ENCODE measurements around the gene FAM89B. TPM values are rescaled to one million over a fixed set of nuclear protein-coding genes. Genes with fewer than 3 reads are reported as not detected.

FAM89B gene
- total RNA-seq, 1 donor, result 31.5 TPM

DNA sequence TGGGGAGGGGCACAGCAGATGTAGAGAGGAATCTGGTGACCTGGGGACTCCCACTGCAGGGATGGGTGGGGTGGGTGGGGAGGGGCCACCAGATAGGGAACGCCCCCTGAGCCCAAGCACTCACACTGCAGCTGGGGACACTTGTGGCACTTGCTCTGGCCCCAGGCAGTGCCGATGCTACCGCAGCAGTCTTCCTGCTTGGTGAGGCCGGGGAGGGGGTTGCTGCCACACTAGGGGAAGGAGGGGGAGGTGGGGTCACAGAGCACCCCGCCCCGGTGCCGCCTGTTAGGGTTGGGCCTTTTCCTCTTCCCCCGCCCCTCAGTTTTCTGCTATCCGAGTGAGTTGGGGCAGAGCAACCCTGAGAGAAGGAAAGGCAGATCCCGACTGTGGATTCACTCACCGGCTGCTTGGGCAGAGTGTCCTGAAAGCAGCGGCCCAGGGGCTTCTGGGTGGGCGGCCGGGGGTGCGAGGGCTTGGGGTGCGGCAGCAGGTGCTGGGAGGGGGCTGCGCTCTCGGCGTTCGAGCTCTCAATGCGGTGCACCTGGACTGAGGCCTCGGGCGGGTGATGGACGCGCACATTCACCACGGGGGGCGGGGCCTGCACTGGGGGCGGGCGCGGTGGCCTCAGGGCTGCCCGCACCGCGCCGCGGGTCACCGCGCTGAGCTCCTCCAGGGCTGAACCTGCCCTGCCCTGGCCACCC is 18.9 kb upstream of the FAM89B start:
- H3K4me2 ChIP-seq (ENCODE audit: insufficient read depth, low read length), result no peak overlapping the region
- H3K9me3 ChIP-seq (ENCODE audit: low read depth, low read length), result no peaks in the 10 kb centered on the region
- H3K27ac ChIP-seq (ENCODE audit: low read depth, low read length), result no peak overlapping the region
- H3K27me3 ChIP-seq (ENCODE audit: insufficient read depth, low read length), result no peaks in the 10 kb centered on the region
- H3K4me3 ChIP-seq (ENCODE audit: insufficient read depth, low read length), result no peak overlapping the region
- no peak for DNase-seq (ENCODE audit: insufficient read length, low spot score, missing footprints)
- H2AFZ ChIP-seq (ENCODE audit: low read length), result no peak overlapping the region
- H3K4me1 ChIP-seq (ENCODE audit: insufficient read depth, low read length), result peaks cover 18% of the 10 kb centered on the region
- TF ChIP-seq, protein P1, sequence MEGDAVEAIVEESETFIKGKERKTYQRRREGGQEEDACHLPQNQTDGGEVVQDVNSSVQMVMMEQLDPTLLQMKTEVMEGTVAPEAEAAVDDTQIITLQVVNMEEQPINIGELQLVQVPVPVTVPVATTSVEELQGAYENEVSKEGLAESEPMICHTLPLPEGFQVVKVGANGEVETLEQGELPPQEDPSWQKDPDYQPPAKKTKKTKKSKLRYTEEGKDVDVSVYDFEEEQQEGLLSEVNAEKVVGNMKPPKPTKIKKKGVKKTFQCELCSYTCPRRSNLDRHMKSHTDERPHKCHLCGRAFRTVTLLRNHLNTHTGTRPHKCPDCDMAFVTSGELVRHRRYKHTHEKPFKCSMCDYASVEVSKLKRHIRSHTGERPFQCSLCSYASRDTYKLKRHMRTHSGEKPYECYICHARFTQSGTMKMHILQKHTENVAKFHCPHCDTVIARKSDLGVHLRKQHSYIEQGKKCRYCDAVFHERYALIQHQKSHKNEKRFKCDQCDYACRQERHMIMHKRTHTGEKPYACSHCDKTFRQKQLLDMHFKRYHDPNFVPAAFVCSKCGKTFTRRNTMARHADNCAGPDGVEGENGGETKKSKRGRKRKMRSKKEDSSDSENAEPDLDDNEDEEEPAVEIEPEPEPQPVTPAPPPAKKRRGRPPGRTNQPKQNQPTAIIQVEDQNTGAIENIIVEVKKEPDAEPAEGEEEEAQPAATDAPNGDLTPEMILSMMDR (IDR thresholded peaks at IDR 0.05; ENCODE audit: extremely low read depth, low read depth, low read length), result no peak
- H4K20me1 ChIP-seq (ENCODE audit: insufficient read depth, low read length), result peaks cover 38% of the 10 kb centered on the region
- H3K79me2 ChIP-seq (ENCODE audit: insufficient read depth, low read length), result peaks cover 41% of the 10 kb centered on the region
- H3K36me3 ChIP-seq (ENCODE audit: insufficient read depth, low read length), result peaks cover 40% of the 10 kb centered on the region

DNA sequence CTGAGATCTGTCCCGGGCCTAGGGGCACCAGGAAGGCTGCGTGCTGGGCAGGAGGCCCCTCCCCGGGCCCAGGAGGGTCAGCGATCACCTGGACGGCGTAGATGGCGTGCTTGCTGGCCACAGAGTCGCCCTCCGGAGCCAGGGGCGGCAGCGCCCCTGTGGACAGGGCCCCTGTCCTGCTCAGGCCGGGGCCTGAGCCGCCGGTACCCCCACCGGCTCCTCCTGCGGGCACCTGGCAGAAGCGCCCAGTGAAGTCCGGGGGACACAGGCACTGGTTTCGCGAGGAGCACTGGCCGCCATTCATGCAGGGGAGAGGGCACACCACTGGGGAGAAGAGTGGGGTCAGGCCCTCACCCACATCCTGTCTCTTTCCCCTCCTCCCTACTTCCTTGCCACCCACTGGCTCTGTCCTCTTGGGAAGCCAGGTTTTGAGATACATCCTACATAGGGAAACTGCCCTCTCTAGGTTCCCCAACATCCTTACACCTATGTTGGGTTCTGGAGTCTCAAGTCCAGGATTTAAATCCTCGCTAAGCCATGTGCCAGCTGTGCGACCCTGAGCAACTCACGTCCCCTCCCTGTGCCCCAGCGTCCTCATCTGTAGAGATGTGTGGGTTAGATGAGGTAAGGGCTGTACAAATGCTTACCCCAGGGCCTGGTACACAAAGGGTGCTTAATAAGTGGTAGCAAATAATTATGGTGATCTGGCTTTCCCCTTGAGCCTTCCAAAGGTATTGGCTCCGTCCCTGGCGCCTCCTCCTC is 18.1 kb upstream of the FAM89B start:
- TF ChIP-seq, protein P1 (IDR thresholded peaks at IDR 0.05; ENCODE audit: extremely low read depth, low read depth, low read length), result no peak
- no peaks in the 10 kb centered on the region for H3K9me3 ChIP-seq (ENCODE audit: low read depth, low read length)
- peaks cover 36% of the 10 kb centered on the region for H4K20me1 ChIP-seq (ENCODE audit: insufficient read depth, low read length)
- no peak overlapping the region for H3K4me3 ChIP-seq (ENCODE audit: insufficient read depth, low read length)
- H3K27ac ChIP-seq (ENCODE audit: low read depth, low read length), result peak overlapping the region; percentile 73
- DNase-seq (ENCODE audit: insufficient read length, low spot score, missing footprints), result no peak
- no peak overlapping the region for H3K4me2 ChIP-seq (ENCODE audit: insufficient read depth, low read length)
- peaks cover 32% of the 10 kb centered on the region for H3K36me3 ChIP-seq (ENCODE audit: insufficient read depth, low read length)
- no peak overlapping the region for H2AFZ ChIP-seq (ENCODE audit: low read length)
- peaks cover 41% of the 10 kb centered on the region for H3K79me2 ChIP-seq (ENCODE audit: insufficient read depth, low read length)
- H3K27me3 ChIP-seq (ENCODE audit: insufficient read depth, low read length), result no peaks in the 10 kb centered on the region
- peaks cover 26% of the 10 kb centered on the region for H3K4me1 ChIP-seq (ENCODE audit: insufficient read depth, low read length)

DNA sequence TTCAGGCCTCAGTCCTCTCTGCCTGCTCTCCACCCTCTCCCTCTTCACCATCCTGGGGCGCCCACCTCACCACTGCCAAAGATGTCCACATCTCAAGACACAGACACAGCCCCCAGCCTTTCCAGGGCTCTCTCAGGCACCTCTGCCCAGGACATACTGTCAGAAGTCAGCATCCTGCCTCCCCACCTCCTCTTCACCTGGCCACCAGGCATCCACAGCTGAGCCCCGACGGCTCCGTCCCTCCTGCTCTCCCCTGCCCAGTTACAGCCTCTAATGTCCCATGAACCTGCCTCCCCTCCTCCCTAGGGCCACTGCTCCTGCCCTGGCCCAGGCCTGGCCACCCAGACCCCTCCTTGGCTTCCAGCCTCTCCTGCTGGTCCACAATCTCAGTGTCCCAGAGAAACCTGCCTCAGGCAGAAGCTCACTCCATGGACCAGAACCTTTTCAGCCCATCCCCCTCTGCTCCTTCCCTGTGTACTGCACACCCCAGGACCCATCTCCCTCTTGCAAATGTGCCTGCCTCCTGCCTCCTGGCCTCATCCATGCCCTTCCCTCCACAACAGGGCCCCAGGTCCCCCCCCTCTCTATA is 17.4 kb upstream of the FAM89B start:
- peaks cover 33% of the 10 kb centered on the region for H3K4me1 ChIP-seq (ENCODE audit: insufficient read depth, low read length)
- no peak overlapping the region for H2AFZ ChIP-seq (ENCODE audit: low read length)
- H3K79me2 ChIP-seq (ENCODE audit: insufficient read depth, low read length), result peaks cover 41% of the 10 kb centered on the region
- H3K27ac ChIP-seq (ENCODE audit: low read depth, low read length), result peak overlapping the region; percentile 73
- DNase-seq (ENCODE audit: insufficient read length, low spot score, missing footprints), result no peak
- H3K36me3 ChIP-seq (ENCODE audit: insufficient read depth, low read length), result peaks cover 28% of the 10 kb centered on the region
- no peaks in the 10 kb centered on the region for H3K9me3 ChIP-seq (ENCODE audit: low read depth, low read length)
- H3K27me3 ChIP-seq (ENCODE audit: insufficient read depth, low read length), result no peaks in the 10 kb centered on the region
- TF ChIP-seq, protein P1 (IDR thresholded peaks at IDR 0.05; ENCODE audit: extremely low read depth, low read depth, low read length), result no peak
- H3K4me3 ChIP-seq (ENCODE audit: insufficient read depth, low read length), result peak overlapping the region; percentile 82
- peaks cover 36% of the 10 kb centered on the region for H4K20me1 ChIP-seq (ENCODE audit: insufficient read depth, low read length)
- H3K4me2 ChIP-seq (ENCODE audit: insufficient read depth, low read length), result peak overlapping the region; percentile 84
